Measurements from ENCODE around the gene VAMP8. TPM values are rescaled to one million over a fixed set of nuclear protein-coding genes. Genes with fewer than 3 reads are reported as not detected.
A peak's percentile ranks its signal among the peaks of the same experiment; 100 is the strongest.

The VAMP8 gene
- total RNA-seq, 1 donor from 2014 or later = 235 TPM

GRCh38 chr2:85566265-85566664, 11.1 kb upstream of the VAMP8 start:
- DNase-seq = no peak
- intact Hi-C loops (cut with DNase I) = no loop called here

GRCh38 chr2:85575739-85576138, 1.6 kb upstream of the VAMP8 start:
- peak overlapping the region; percentile 94 for H3K27ac ChIP-seq
- intact Hi-C loops (cut with DNase I) = no loop called here
- no peak for DNase-seq
- H3K27me3 ChIP-seq = no peaks in the 10 kb centered on the region
- H3K9me3 ChIP-seq = no peaks in the 10 kb centered on the region
- TF ChIP-seq, protein P1, sequence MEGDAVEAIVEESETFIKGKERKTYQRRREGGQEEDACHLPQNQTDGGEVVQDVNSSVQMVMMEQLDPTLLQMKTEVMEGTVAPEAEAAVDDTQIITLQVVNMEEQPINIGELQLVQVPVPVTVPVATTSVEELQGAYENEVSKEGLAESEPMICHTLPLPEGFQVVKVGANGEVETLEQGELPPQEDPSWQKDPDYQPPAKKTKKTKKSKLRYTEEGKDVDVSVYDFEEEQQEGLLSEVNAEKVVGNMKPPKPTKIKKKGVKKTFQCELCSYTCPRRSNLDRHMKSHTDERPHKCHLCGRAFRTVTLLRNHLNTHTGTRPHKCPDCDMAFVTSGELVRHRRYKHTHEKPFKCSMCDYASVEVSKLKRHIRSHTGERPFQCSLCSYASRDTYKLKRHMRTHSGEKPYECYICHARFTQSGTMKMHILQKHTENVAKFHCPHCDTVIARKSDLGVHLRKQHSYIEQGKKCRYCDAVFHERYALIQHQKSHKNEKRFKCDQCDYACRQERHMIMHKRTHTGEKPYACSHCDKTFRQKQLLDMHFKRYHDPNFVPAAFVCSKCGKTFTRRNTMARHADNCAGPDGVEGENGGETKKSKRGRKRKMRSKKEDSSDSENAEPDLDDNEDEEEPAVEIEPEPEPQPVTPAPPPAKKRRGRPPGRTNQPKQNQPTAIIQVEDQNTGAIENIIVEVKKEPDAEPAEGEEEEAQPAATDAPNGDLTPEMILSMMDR (IDR thresholded peaks at IDR 0.05) = no peak
- peaks cover 45% of the 10 kb centered on the region for H3K4me1 ChIP-seq
- no peak for ATAC-seq
- peaks cover 2% of the 10 kb centered on the region for H3K36me3 ChIP-seq
- H3K4me3 ChIP-seq = no peak overlapping the region

More at GRCh38 chr2:85566265-85566664, 11.1 kb upstream of the VAMP8 start:
- Histone ChIP-seq H3K27ac (no peak overlapping the region), H3K36me3 (no peaks in the 10 kb centered on the region), H3K4me3 (no peak overlapping the region), H3K4me1 (no peaks in the 10 kb centered on the region), H3K9me3 (no peaks in the 10 kb centered on the region), H3K27me3 (no peaks in the 10 kb centered on the region)
- ATAC-seq = no peak
- TF ChIP-seq, protein P1 (IDR thresholded peaks at IDR 0.05) = no peak

- ATAC-seq (no peak), DNase-seq (no peak)
- Histone ChIP-seq H3K36me3 (peaks cover 15% of the 10 kb centered on the region), H3K9me3 (no peaks in the 10 kb centered on the region), H3K4me1 (peaks cover 45% of the 10 kb centered on the region), H3K4me3 (peak overlapping the region; percentile 69), H3K27me3 (no peaks in the 10 kb centered on the region), H3K27ac (peak overlapping the region; percentile 94)
- TF ChIP-seq, protein P1 (IDR thresholded peaks at IDR 0.05) = no peak
- intact Hi-C loops (cut with DNase I) = no loop called here
Observed at GRCh38 chr2:85577063-85577385, 362 bp upstream of the VAMP8 start.

DNA sequence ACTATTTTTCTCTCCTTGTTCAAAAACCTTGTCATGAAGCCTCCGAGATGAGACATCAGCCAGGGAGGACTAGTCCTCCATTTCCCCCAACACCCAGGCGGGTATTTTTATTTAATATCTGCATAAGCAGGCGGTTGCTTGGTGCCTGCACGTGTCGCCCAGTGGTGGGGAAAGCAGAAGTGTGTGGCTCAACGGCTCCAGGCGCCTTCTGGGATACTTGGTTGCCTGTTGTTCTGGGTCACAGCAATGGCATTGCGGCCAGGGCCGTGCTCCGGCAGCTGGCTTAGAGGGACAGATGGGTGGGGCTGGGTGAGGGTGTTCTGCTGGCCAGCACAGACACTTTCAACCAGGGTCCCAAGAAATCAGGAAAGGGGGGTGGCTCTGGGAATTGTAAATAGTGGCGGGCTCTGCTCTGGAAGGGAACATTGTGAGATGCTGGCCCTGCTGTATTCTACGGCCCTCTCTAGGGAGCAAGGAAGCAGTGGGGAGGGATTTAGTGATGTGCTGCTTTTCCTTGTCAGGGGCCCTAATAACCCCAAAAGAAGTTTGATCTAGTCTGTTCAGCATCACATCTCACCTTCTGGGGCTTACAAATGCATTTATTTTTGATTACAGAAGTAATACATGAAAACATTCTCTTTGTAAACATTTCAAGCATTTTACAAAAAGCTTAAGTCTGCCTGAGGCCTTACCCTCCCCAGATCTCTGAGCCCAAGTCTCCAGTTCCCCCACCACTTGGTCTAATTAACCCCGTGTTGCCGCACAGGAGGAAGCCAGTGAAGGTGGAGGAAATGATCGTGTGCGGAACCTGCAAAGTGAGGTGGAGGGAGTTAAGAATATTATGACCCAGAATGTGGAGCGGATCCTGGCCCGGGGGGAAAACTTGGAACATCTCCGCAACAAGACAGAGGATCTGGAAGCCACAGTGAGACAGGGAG, 1.1 kb downstream of the VAMP8 start:
- H3K9me3 ChIP-seq = no peaks in the 10 kb centered on the region
- peaks cover 55% of the 10 kb centered on the region for H3K4me1 ChIP-seq
- H3K27me3 ChIP-seq = no peaks in the 10 kb centered on the region
- H3K36me3 ChIP-seq = peaks cover 27% of the 10 kb centered on the region
- ATAC-seq (peak; percentile 82), DNase-seq (peak; percentile 87)
- peak overlapping the region; percentile 94 for H3K27ac ChIP-seq
- intact Hi-C loops (cut with DNase I) = no loop called here
- TF ChIP-seq, protein P1 (IDR thresholded peaks at IDR 0.05) = no peak
- peak overlapping the region; percentile 69 for H3K4me3 ChIP-seq

- Histone ChIP-seq H3K4me1 (peaks cover 63% of the 10 kb centered on the region), H3K9me3 (no peaks in the 10 kb centered on the region), H3K27me3 (no peaks in the 10 kb centered on the region), H3K36me3 (peaks cover 27% of the 10 kb centered on the region), H3K27ac (peak overlapping the region; percentile 94), H3K4me3 (peak overlapping the region; percentile 69)
- ATAC-seq (peak; percentile 41), DNase-seq (no peak)
- intact Hi-C loops (cut with DNase I) = no loop called here
- TF ChIP-seq, protein P1 (IDR thresholded peaks at IDR 0.05) = no peak
Observed at GRCh38 chr2:85579266-85579935, 2.0 kb downstream of the VAMP8 start.

All from upper lobe of right lung (tissue), 1 donor.